Measurements from ENCODE around the gene CASP3.

CASP3 gene

DNA sequence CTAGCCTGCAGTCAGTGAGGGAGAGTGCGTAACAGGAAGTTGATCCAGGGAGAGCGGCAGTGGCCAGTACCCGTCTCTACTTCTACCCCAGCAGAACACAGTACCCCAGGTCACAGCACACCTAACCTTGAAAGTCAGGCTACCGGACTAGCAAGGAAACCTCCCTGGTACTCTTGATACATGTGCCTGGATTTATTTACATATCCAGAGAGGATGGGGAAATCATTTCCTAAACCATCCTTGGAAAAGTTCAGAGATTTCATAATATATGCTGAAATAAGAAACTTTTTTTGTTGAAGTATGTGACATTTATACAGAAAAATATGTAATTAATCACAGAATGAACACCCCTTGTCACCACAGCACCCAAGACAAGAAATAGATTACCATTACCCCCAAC lies 24.8 kb upstream of the CASP3 start:
- TF ChIP-seq, protein P1, sequence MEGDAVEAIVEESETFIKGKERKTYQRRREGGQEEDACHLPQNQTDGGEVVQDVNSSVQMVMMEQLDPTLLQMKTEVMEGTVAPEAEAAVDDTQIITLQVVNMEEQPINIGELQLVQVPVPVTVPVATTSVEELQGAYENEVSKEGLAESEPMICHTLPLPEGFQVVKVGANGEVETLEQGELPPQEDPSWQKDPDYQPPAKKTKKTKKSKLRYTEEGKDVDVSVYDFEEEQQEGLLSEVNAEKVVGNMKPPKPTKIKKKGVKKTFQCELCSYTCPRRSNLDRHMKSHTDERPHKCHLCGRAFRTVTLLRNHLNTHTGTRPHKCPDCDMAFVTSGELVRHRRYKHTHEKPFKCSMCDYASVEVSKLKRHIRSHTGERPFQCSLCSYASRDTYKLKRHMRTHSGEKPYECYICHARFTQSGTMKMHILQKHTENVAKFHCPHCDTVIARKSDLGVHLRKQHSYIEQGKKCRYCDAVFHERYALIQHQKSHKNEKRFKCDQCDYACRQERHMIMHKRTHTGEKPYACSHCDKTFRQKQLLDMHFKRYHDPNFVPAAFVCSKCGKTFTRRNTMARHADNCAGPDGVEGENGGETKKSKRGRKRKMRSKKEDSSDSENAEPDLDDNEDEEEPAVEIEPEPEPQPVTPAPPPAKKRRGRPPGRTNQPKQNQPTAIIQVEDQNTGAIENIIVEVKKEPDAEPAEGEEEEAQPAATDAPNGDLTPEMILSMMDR (IDR thresholded peaks at IDR 0.05; ENCODE audit: extremely low read depth, missing control alignments), result no peak
- DNase-seq (ENCODE audit: low spot score), result no peak

DNA sequence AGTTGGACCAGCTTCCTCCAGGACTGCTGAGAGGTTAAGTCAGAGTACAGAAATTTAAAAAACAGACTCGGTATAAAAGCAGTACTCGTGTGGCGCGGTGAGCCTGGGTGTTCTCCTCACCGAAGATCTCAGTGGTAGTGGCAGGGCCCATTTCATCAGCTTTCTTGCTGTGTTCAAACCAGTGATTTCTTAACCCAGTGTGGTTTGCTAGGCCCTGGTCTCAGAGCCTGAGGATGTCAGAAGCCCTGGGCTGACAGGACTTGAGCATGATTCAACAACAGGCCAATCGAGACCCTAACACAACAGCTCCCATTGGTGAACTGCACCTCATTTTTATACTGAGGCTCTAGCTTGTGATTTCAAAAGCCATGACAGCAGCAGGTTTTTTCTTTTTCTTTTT lies 23.5 kb upstream of the CASP3 start:
- TF ChIP-seq, protein P1 (IDR thresholded peaks at IDR 0.05; ENCODE audit: extremely low read depth, missing control alignments), result no peak
- DNase-seq (ENCODE audit: low spot score), result no peak

DNA sequence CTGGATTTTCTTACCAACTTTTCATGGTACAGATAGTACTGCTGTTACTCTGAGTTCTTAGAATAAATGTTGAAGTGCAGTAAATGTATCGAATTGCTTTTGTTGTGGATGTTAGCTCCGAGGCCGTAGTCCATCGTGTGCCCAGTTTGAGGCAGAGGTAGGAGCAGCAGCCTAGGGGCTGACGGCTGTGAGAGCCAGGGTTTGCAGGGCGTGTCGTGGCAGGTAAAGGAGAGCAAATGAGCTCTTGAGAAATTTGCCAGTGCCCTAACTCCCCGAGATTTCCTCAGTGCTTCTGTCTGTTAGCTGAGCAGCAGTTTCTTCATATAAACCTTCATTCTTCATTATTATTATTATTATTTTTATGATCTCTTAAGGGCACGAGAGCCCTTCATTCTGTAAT lies 21.9 kb upstream of the CASP3 start:
- TF ChIP-seq, protein P1 (IDR thresholded peaks at IDR 0.05; ENCODE audit: extremely low read depth, missing control alignments), result no peak
- no peak for DNase-seq (ENCODE audit: low spot score)

DNA sequence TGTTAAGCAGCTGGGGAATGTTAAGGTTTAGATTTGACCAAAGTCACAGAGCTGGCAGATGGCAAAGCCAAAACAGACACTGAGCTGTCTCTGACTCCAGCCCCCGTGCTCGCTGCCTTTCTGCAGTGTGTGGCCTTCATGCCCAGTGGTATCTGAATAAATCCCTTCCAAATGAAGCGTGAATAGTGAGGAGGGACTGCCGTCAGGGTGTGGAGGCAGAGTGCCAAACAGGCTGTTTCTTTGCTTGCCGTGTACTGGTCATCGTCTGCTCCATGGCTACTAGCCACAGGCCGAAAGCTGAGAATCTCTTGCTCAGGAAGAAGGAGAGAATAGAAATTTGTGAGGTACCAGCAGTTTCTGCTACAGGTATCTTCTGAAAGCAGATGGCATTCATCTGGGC lies 20.0 kb upstream of the CASP3 start:
- TF ChIP-seq, protein P1 (IDR thresholded peaks at IDR 0.05; ENCODE audit: extremely low read depth, missing control alignments), result no peak
- no peak for DNase-seq (ENCODE audit: low spot score)

DNA sequence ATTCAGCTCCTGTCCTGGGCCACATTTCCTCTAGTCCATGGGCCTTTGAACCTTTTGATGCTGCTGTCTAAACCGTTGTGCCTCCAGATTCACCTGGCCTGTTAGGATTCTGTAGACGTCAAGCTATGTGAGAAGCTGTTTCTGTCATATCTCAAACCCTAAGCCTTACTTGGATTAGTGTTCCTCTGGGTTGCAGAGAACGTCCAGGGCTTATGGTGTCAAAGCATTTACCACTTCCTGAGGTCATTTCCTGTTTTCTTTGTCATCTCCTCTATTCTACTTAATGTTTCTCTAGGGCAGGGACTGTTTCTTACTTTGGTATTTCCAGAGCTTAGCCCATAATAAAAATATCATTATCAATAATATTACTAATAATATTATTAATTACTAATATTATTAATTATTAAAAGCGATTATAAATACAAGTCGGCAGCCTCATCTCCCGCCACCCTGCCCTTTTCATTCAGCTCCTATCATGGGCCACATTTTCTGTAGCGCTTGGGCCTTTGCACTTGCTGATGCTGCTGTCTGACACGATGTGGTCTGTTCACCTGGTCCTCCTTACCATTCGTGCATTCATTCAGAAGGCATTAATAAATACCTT lies 19.4 kb upstream of the CASP3 start:
- TF ChIP-seq, protein P1 (IDR thresholded peaks at IDR 0.05; ENCODE audit: extremely low read depth, missing control alignments), result no peak
- DNase-seq (ENCODE audit: low spot score), result no peak

DNA sequence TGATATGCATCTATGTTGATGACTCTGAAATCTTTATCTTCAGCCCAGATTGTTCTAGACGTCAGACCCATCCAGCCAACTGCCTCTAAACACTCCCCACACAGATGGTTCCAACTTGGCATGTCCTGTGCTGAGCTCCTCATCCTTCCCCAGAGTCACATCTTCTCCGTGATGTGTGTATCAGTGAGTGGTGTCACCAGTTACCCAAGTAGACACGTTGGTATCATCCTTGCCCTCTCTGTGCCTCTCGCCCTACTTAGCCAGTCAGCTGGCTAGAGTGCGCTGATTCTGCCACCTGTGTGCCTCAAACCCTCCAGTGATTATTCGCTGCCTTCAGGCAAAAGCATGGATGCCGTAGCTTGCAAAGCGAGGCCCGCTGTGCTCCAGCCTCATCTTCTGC lies 18.8 kb upstream of the CASP3 start:
- no peak for DNase-seq (ENCODE audit: low spot score)
- TF ChIP-seq, protein P1 (IDR thresholded peaks at IDR 0.05; ENCODE audit: extremely low read depth, missing control alignments), result no peak

DNA sequence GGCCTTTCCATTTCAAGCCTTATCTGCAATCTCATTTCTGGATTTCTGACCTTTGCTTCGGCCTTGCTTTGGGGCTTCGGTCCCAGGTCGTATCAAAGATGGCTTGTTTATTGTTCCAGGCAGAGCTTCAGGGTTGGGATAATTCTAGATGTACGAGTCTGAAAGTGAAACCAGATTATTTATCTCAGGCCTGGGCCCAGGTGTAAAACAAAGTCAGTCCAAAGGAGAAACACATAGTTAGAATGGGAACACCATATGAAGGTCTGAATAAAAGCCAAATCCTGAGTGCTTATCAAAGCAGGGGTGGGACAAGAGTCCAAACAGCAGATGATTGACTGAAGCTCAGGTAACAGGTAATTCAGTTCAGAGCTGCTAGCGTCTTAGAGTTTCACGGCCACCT lies 17.4 kb upstream of the CASP3 start:
- no peak for DNase-seq (ENCODE audit: low spot score)
- TF ChIP-seq, protein P1 (IDR thresholded peaks at IDR 0.05; ENCODE audit: extremely low read depth, missing control alignments), result no peak
